Measurements from ENCODE around the gene MAPK10.
A peak's percentile ranks its signal among the peaks of the same experiment; 100 is the strongest.
"Not testable (repeated sequence)": the region's sequence is repeated elsewhere in the genome, so short reads cannot be mapped to it uniquely, and the experiment has no call there.

MAPK10 gene

DNA sequence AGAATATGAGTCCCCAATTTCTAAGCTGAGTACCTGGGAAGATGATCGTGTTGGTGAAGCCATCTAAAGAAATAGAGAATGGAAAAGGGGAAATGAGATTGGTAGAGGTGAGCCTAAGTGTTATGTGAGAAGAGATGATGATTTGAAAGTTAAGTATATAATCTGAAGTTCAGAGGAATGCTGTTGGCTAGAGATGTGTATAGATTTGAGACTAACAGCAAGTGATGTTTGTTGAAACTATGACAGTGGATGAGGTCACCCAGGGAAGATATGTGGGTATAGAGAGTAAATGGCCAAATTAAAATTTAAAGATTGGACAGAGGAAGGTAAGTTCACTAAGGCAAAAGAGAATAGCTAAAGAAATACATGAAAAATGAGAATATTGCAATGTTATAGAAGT, 324.2 kb downstream of the MAPK10 start:
- no peak for DNase-seq (ENCODE audit: low spot score)

DNA sequence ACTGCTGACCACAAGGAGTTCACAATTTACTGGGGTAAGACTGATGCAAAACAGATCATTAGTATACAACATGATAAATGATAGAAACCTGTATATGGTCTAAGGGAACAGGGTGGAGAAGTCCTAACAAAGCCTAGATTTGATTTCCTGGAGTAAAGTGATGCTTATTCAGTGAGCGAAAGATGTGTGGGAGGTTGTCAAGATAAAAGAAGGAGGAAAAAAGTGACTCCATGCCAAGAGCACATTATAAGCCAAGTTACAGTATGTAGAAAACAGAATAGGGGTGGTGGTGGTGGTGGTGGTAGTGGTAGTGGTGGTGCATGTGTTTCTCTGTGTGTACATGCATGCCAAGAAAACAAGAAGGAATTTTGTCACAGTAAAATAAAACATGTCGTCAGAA, 325.2 kb downstream of the MAPK10 start:
- DNase-seq (ENCODE audit: low spot score): no peak

DNA sequence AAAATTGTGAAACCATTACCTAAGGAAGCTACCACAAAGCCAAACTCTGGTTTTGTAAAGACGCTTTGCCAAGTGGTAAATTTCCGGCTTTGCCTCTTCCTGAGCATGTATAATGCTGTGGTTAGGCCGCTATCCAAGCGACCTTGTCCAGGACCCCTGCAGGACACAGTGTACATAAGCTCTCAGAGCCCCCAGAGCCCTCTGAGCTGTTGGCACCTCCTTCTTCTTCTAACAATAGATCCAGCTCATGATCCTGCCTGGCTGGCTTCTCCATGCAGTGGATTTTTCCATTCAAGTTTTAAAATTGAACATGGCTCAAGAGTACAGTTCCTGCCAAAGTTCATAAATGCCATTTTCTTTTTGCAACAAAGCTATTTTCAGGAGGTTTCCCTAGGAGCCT, 326.7 kb downstream of the MAPK10 start:
- DNase-seq (ENCODE audit: low spot score): peak; percentile 38

DNA sequence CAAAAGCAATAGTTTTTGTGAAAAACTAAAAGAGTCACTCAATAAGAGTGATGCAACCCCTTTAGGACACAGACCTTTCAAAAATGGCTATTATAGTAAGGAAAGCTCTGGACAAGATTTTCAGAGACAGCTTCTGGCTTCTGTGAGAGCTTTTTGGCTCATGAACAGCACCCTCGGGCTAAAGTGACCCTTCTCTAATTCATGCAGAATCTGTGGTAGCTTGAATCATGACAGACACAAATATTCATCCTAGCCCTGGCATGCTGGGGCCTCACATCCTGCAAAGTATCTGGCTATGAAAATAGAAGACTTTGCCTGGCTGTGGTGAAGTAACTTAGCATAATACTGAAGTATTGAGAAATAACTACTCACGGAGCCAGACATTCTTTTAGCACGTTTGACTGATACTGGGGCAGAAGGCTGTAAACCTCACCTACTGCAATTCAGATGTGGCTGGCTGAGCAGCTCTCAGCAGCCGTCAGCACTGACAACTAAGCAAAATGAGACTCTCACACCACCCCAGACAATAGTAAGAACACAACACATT, 327.3 kb downstream of the MAPK10 start:
- peak; percentile 82 for DNase-seq (ENCODE audit: low spot score)

GRCh38 chr4:86031927-86032326, 327.9 kb downstream of the MAPK10 start:
- DNase-seq (ENCODE audit: low spot score): no peak

DNA sequence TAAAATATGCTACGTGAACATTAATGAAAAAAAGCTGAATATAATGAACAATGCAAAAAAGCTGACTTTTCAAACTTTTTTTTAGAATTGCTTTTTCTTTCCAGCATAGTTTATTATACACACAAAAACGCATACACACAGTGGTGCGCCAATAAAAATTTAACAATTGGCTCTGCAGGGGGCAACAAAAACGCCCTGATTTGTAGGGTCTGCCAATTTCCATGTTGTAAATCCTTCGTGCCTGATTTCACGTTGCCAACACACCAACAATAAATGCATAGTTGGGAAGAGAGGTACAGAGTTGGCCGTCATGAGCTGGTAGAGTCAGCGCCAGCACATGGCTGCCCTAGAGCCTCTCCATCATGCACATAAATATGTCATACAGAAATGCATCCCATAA, 333.1 kb downstream of the MAPK10 start:
- no peak for DNase-seq (ENCODE audit: low spot score)

GRCh38 chr4:86021671-86022070, 338.2 kb downstream of the MAPK10 start:
- DNase-seq (ENCODE audit: low spot score): not testable (repeated sequence)

DNA sequence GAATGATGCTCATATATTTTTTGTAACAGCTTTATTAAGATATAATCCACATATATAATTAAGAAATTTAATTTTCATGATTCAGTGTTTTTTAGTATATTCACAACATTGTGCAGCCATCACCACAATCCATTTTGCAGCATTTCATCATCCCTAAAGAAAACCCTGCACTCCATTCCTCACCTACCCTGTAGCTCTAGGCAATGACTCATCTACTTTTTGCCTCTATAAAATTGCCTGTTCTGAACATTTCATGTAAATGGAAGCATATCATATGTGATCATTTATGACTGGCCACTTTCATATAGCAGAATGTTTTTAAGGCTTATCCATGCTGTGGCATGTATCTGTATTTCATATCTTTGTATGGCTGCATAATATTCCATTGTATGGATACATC, 339.9 kb downstream of the MAPK10 start:
- no peak for DNase-seq (ENCODE audit: low spot score)

- no peak for DNase-seq (ENCODE audit: low spot score)
Measured at GRCh38 chr4:86019362-86019761, 340.5 kb downstream of the MAPK10 start.

DNA sequence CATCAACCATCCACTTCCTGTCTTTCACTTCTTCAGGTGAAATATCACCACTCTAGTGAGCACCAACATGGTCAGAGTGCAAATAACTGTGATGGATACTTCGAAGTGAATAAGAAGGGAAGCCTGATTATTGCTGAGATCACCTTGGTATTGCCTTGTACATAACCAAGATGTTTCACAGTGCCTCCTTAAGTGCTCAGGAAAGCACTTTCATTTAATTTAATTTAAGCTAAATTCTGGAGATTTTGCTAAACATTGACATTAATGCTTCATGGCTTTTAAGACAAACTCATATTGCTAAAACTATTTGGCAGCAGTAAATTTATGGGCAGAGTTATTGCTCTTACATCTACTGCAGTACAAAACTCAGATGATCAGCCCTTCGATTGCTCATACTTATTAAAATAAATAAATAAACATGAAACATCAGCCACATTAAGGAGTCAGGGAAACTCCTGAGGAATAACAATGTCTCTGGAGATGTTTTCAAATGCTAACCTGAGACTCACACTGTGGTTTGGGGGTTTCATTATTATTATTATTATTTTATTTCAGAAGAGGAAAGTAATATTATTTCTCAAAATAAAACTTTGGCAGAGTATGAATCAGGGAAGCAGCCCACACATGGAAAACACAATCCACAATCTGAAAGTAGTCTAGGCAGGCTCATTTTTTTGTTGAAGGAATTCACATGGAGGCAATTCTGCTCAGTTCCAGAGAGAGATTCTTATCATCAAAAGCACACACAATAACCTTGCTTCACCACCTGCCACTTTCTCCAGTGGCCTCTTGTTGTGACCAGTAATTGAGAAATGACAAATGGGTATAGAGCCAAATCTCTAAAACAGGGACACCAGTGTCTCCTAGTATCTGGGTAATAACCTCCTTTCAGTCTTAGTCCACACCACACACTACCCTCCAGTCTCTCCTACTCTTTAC, 344.2 kb downstream of the MAPK10 start:
- no peak for DNase-seq (ENCODE audit: low spot score)

GRCh38 chr4:86014599-86014998, 345.3 kb downstream of the MAPK10 start:
- no peak for DNase-seq (ENCODE audit: low spot score)

DNA sequence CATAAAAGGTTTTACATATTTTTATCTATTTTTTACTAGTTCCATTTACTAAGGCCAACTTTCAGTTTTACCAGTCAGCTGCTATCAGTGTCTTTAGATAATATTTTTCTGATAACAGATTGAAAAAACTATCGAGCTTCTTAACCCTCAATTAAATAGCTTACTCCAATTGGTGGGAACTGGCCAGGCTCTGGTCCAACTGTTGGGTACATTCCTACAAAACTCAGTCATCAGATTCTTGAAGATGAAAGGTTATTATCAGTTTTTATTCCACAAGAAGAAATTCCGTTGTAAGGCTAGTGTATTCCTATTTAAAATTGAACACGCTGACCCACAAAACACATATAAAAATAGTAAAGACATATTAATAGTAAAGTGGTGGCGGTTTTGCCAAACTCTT, 346.2 kb downstream of the MAPK10 start:
- peak; percentile 9 for DNase-seq (ENCODE audit: low spot score)

GRCh38 chr4:86011117-86011516, 348.7 kb downstream of the MAPK10 start:
- peak; percentile 90 for DNase-seq (ENCODE audit: low spot score)

GRCh38 chr4:86007042-86007441, 352.8 kb downstream of the MAPK10 start:
- no peak for DNase-seq (ENCODE audit: low spot score)

GRCh38 chr4:86006057-86006456, 353.8 kb downstream of the MAPK10 start:
- no peak for DNase-seq (ENCODE audit: low spot score)

DNA sequence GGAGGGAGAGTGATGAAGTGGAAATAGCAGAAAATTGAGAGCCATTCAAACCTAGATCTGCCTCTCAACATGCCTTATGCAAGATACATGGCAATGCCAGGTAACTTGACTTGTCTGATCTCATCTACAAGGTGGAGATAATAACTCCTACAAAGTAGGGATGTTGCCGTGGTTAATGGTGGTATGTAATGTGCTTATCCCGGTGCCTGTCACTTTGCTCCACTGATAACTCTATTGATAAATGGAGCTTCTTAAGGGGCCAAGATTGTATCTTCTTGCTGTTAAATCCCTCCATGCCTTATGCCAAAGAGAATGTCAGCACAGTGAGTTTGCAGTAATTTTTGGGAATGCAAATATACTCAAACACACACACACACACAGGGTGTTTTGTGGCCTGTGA, 355.8 kb downstream of the MAPK10 start:
- no peak for DNase-seq (ENCODE audit: low spot score)

GRCh38 chr4:86001591-86001990, 358.3 kb downstream of the MAPK10 start:
- DNase-seq (ENCODE audit: low spot score): no peak

GRCh38 chr4:85995361-85995760, 364.5 kb downstream of the MAPK10 start:
- no peak for DNase-seq (ENCODE audit: low spot score)

- peak; percentile 11 for DNase-seq (ENCODE audit: low spot score)
Measured at GRCh38 chr4:85994576-85994975, 365.3 kb downstream of the MAPK10 start.

GRCh38 chr4:85993641-85994040, 366.2 kb downstream of the MAPK10 start:
- no peak for DNase-seq (ENCODE audit: low spot score)

GRCh38 chr4:85986266-85986665, 373.6 kb downstream of the MAPK10 start:
- no peak for DNase-seq (ENCODE audit: low spot score)

DNA sequence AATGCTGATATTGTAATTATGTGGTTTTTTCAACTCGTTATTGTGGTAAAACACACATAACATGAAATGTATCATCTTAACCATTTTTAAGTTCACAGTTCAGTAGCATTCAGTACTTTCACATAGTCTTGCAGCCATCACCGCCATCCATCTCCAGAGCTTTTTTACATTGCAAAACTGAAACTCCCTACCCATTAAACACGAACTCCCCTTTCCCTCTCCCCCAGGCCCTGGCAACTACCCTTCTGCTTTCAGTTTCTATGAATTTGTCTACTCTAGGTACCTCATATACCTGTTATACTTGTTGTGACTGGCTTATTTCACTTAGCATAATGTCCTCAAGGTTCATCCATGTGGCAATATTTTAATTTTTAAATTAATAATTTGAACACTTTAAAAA, 380.6 kb downstream of the MAPK10 start:
- DNase-seq (ENCODE audit: low spot score): no peak

GRCh38 chr4:85970535-85970934, 389.3 kb downstream of the MAPK10 start:
- no peak for DNase-seq (ENCODE audit: low spot score)
